Measurements from ENCODE around the gene OLFM3. TPM values are rescaled to one million over a fixed set of nuclear protein-coding genes. Genes with fewer than 3 reads are reported as not detected.

OLFM3 gene
- polyA plus RNA-seq, 1 of the 3 experiments (the other 2 are of a cell fraction): not detected

DNA sequence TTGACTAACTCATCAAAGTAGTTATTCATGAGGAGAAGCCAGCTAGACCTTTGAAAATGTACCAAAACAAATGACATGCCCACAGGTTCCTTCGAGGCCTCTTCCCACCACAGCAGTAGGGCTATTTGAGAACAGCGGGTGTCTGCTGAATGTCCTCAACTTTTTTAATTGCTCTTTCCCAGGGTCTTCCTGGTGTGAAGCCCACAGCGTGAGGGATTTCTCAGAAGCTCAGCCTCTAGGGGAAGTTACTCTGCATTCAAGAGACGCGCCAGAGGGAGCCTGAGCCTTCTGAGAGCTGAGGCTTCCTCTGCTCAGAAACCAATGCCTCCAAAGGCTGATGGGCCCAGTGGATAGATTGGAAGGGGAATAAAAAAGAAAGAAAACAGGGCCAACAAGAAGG, 153.6 kb downstream of the OLFM3 start (continued):
- TF ChIP-seq, protein P1, sequence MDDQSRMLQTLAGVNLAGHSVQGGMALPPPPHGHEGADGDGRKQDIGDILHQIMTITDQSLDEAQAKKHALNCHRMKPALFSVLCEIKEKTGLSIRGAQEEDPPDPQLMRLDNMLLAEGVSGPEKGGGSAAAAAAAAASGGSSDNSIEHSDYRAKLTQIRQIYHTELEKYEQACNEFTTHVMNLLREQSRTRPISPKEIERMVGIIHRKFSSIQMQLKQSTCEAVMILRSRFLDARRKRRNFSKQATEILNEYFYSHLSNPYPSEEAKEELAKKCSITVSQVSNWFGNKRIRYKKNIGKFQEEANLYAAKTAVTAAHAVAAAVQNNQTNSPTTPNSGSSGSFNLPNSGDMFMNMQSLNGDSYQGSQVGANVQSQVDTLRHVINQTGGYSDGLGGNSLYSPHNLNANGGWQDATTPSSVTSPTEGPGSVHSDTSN (IDR thresholded peaks at IDR 0.05): no peak
- TF ChIP-seq POLR2AphosphoS5 (IDR thresholded peaks at IDR 0.05; ENCODE audit: low read depth, low read length): no peak
- no peak for TF ChIP-seq NFIC (IDR thresholded peaks at IDR 0.05; ENCODE audit: borderline replicate concordance)

DNA sequence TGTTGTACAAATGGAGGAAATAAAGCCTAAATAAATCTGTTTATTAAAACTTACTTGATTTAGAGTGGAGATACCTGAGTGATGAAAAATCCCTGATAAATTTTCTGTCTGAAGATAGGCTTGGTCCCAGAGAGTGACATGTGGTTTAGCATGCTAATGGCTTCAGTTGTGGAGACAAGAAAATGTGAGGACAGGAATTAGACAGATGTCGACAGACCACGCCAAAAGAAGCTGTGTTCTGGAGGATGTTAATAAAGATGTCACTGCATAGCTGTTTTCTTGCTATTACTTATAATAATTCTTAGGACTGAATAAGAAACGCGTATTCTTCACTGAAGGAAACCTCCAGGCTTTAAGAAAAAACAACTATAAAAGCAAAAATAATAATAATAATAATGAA, 154.9 kb downstream of the OLFM3 start:
- H3K27ac ChIP-seq (ENCODE audit: low read depth in 2 of 2, low read length in 1 of 2): no peak overlapping the region
- H3K9me2 ChIP-seq: no peaks in the 10 kb centered on the region
- ChIA-PET POLR2A (no interaction called here), CTCF (no interaction called here)
- H3F3A ChIP-seq (replicated peaks; ENCODE audit: insufficient read depth): no peaks in the 10 kb centered on the region
- 54% methylated on average over 4 of the region's 4 CpGs for WGBS (ENCODE audit: low lambda C conversion rate)
- H3K79me2 ChIP-seq (ENCODE audit: insufficient read depth): no peaks in the 10 kb centered on the region
- H3K4me2 ChIP-seq: no peak overlapping the region
- no peaks in the 10 kb centered on the region for H3K27me3 ChIP-seq (ENCODE audit: insufficient read depth)
- TF ChIP-seq, protein P1 (IDR thresholded peaks at IDR 0.05): no peak
- no peak for TF ChIP-seq FOXJ3 (CRISPR knock-in tag; IDR thresholded peaks at IDR 0.05)
- no peak for TF ChIP-seq MEF2A (IDR thresholded peaks at IDR 0.05; ENCODE audit: borderline replicate concordance, low read depth)
- TF ChIP-seq JUND (IDR thresholded peaks at IDR 0.05): no peak
- no peak for TF ChIP-seq NFIC (IDR thresholded peaks at IDR 0.05; ENCODE audit: borderline replicate concordance)
- TF ChIP-seq, protein P2, sequence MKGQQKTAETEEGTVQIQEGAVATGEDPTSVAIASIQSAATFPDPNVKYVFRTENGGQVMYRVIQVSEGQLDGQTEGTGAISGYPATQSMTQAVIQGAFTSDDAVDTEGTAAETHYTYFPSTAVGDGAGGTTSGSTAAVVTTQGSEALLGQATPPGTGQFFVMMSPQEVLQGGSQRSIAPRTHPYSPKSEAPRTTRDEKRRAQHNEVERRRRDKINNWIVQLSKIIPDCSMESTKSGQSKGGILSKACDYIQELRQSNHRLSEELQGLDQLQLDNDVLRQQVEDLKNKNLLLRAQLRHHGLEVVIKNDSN (IDR thresholded peaks at IDR 0.05; ENCODE audit: borderline replicate concordance, low read depth): no peak
- no peak for TF ChIP-seq NRF1 (IDR thresholded peaks at IDR 0.05; ENCODE audit: low read depth, low read length)
- TF ChIP-seq, protein P3, sequence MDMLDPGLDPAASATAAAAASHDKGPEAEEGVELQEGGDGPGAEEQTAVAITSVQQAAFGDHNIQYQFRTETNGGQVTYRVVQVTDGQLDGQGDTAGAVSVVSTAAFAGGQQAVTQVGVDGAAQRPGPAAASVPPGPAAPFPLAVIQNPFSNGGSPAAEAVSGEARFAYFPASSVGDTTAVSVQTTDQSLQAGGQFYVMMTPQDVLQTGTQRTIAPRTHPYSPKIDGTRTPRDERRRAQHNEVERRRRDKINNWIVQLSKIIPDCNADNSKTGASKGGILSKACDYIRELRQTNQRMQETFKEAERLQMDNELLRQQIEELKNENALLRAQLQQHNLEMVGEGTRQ (IDR thresholded peaks at IDR 0.05; ENCODE audit: borderline replicate concordance, low read depth, low read length): no peak
- TF ChIP-seq GABPA (IDR thresholded peaks at IDR 0.05; ENCODE audit: low read depth): no peak
- no peak for TF ChIP-seq EP300 (IDR thresholded peaks at IDR 0.05; ENCODE audit: borderline replicate concordance in 1 of 2, low read depth in 1 of 2, low read length in 1 of 2)
- TF ChIP-seq, protein P4, sequence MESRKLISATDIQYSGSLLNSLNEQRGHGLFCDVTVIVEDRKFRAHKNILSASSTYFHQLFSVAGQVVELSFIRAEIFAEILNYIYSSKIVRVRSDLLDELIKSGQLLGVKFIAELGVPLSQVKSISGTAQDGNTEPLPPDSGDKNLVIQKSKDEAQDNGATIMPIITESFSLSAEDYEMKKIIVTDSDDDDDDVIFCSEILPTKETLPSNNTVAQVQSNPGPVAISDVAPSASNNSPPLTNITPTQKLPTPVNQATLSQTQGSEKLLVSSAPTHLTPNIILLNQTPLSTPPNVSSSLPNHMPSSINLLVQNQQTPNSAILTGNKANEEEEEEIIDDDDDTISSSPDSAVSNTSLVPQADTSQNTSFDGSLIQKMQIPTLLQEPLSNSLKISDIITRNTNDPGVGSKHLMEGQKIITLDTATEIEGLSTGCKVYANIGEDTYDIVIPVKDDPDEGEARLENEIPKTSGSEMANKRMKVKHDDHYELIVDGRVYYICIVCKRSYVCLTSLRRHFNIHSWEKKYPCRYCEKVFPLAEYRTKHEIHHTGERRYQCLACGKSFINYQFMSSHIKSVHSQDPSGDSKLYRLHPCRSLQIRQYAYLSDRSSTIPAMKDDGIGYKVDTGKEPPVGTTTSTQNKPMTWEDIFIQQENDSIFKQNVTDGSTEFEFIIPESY (IDR thresholded peaks at IDR 0.05; ENCODE audit: borderline replicate concordance, low read depth): no peak
- no peak for TF ChIP-seq FOSL2 (IDR thresholded peaks at IDR 0.05; ENCODE audit: borderline replicate concordance, low read depth)
- TF ChIP-seq, protein P5, sequence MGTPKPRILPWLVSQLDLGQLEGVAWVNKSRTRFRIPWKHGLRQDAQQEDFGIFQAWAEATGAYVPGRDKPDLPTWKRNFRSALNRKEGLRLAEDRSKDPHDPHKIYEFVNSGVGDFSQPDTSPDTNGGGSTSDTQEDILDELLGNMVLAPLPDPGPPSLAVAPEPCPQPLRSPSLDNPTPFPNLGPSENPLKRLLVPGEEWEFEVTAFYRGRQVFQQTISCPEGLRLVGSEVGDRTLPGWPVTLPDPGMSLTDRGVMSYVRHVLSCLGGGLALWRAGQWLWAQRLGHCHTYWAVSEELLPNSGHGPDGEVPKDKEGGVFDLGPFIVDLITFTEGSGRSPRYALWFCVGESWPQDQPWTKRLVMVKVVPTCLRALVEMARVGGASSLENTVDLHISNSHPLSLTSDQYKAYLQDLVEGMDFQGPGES (IDR thresholded peaks at IDR 0.05; ENCODE audit: low read depth, low read length): no peak
- TF ChIP-seq MXI1 (IDR thresholded peaks at IDR 0.05; ENCODE audit: low read depth, low read length): no peak
- TF ChIP-seq, protein P6, sequence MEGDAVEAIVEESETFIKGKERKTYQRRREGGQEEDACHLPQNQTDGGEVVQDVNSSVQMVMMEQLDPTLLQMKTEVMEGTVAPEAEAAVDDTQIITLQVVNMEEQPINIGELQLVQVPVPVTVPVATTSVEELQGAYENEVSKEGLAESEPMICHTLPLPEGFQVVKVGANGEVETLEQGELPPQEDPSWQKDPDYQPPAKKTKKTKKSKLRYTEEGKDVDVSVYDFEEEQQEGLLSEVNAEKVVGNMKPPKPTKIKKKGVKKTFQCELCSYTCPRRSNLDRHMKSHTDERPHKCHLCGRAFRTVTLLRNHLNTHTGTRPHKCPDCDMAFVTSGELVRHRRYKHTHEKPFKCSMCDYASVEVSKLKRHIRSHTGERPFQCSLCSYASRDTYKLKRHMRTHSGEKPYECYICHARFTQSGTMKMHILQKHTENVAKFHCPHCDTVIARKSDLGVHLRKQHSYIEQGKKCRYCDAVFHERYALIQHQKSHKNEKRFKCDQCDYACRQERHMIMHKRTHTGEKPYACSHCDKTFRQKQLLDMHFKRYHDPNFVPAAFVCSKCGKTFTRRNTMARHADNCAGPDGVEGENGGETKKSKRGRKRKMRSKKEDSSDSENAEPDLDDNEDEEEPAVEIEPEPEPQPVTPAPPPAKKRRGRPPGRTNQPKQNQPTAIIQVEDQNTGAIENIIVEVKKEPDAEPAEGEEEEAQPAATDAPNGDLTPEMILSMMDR (IDR thresholded peaks at IDR 0.05): no peak
- no peak for TF ChIP-seq RCOR1 (IDR thresholded peaks at IDR 0.05; ENCODE audit: low read length)
- no peak for DNase-seq
- H3K4me1 ChIP-seq (ENCODE audit: control insufficient read depth in 1 of 2, insufficient read depth in 2 of 2, low read depth in 1 of 2, low read length in 1 of 2): peaks cover 0 to 2% of the 10 kb centered on the region in 2 experiments; a peak in 2 of 4 replicates
- H4K20me1 ChIP-seq (ENCODE audit: insufficient read depth): no peaks in the 10 kb centered on the region
- no peaks in the 10 kb centered on the region for H3K36me3 ChIP-seq (replicated peaks in 1 of 2; ENCODE audit: control insufficient read depth in 1 of 2, insufficient read depth in 2 of 2, low read length in 1 of 2)
- H3K4me3 ChIP-seq (ENCODE audit: low read depth in 2 of 2, low read length in 1 of 2): no peak overlapping the region
- H3K9ac ChIP-seq: no peak overlapping the region
- H2AFZ ChIP-seq (ENCODE audit: low read depth): no peak overlapping the region
- no peaks in the 10 kb centered on the region for H3K9me3 ChIP-seq
